ENCODE data around the gene CASK. TPM values are rescaled to one million over a fixed set of nuclear protein-coding genes. Genes with fewer than 3 reads are reported as not detected.

Gene CASK
- total RNA-seq = 10 to 100 TPM; 22.3 to 27.4 TPM

GRCh38 chrX:41923211-41923977 is at the start of gene CASK:
CASK (minus strand) TSS chrX:41923554; CDS start chrX:41922988, 566 bp downstream.
- Histone ChIP-seq H3K36me3 (replicated peaks in 1 of 2; ENCODE audit: insufficient read depth in 1 of 2, low read depth in 2 of 2) (no peaks in the 10 kb centered on the region), H3K27me3 (no peaks in the 10 kb centered on the region), H3K27ac (peak within 1 kb of the TSS; percentile 55 to 88 (median 80)), H3K9me3 (no peaks in the 10 kb centered on the region), H3K4me1 (no peaks in the 10 kb centered on the region), H3K4me3 (peak within 1 kb of the TSS; percentile 2 to 41)
- DNase-seq (peak; percentile 93 to 96 (median 94)), ATAC-seq (peak; percentile 94)
- intact Hi-C loops (cut with DNase I) = no loop called here
- WGBS, 2 donors = 0 to 5% methylated on average over 3 to 4 of the region's 123 CpGs
- TF ChIP-seq POLR2A (IDR thresholded peaks at IDR 0.05) = peak; percentile 56 to 72 (median 66)
- TF ChIP-seq, protein P1, sequence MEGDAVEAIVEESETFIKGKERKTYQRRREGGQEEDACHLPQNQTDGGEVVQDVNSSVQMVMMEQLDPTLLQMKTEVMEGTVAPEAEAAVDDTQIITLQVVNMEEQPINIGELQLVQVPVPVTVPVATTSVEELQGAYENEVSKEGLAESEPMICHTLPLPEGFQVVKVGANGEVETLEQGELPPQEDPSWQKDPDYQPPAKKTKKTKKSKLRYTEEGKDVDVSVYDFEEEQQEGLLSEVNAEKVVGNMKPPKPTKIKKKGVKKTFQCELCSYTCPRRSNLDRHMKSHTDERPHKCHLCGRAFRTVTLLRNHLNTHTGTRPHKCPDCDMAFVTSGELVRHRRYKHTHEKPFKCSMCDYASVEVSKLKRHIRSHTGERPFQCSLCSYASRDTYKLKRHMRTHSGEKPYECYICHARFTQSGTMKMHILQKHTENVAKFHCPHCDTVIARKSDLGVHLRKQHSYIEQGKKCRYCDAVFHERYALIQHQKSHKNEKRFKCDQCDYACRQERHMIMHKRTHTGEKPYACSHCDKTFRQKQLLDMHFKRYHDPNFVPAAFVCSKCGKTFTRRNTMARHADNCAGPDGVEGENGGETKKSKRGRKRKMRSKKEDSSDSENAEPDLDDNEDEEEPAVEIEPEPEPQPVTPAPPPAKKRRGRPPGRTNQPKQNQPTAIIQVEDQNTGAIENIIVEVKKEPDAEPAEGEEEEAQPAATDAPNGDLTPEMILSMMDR (IDR thresholded peaks at IDR 0.05) = peak in 5 of 7 experiments; percentile 3 to 37 (median 15)

DNA sequence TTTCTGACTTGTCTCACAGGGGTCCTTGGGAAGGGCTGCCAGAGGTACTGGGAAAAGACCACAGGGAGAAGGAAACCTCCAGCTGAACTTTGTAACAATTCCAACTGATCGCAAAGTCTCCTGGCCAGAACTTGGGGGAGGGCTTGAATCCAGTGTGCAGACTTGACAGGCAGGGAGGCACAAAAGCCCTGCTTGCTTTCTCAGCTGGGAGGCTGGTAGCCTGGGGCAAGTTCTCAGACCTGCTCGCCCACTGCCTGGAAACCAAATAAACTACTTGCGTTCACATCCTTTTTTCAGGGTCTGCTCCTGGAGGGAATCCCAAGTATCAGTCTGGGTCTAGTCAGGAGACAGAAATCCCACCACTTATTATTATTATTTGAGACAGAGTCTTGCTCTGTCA is 48.0 kb upstream of the CASK start:
- no peaks in the 10 kb centered on the region for H3K9me3 ChIP-seq
- TF ChIP-seq, protein P1 (IDR thresholded peaks at IDR 0.05) = no peak
- no peak for TF ChIP-seq POLR2A (IDR thresholded peaks at IDR 0.05)
- no peak for ATAC-seq
- no peak for DNase-seq
- 90 to 94% methylated on average over 2 to 3 of the region's 3 CpGs for WGBS, 2 donors
- H3K4me3 ChIP-seq = no peak overlapping the region
- no peaks in the 10 kb centered on the region for H3K4me1 ChIP-seq
- H3K36me3 ChIP-seq (replicated peaks in 1 of 2; ENCODE audit: insufficient read depth in 1 of 2, low read depth in 2 of 2) = no peaks in the 10 kb centered on the region
- no peaks in the 10 kb centered on the region for H3K27me3 ChIP-seq
- intact Hi-C loops (cut with DNase I) = no loop called here
- H3K27ac ChIP-seq = no peak overlapping the region

DNA sequence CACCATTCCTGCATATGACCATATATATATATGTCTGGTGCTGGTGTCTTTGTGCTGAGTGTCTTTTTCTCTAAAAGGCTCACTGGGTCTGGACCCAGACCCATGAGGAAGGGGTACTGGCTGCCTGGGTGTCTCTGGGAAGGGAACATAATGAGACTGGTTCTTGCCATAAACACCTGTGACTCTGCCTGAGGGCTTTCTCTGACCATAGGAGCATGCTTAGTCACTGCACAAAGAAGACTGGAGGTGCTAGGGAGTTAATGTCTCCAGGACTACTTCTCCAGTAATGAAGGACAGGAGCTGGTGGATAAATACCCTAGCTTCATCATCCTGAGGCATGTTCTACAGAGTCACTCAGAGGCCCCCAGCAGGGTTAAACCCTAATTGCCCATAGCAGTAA is 47.1 kb upstream of the CASK start:
- ATAC-seq = no peak
- no peaks in the 10 kb centered on the region for H3K27me3 ChIP-seq
- intact Hi-C loops (cut with DNase I) = no loop called here
- H3K9me3 ChIP-seq = no peaks in the 10 kb centered on the region
- no peak for DNase-seq
- TF ChIP-seq, protein P1 (IDR thresholded peaks at IDR 0.05) = no peak
- TF ChIP-seq POLR2A (IDR thresholded peaks at IDR 0.05) = no peak
- H3K36me3 ChIP-seq (replicated peaks in 1 of 2; ENCODE audit: insufficient read depth in 1 of 2, low read depth in 2 of 2) = no peaks in the 10 kb centered on the region
- H3K27ac ChIP-seq = no peak overlapping the region
- no peak overlapping the region for H3K4me3 ChIP-seq
- no peaks in the 10 kb centered on the region for H3K4me1 ChIP-seq

- intact Hi-C loops (cut with DNase I) = no loop called here
- DNase-seq (peak in 1 of 4 donors; percentile 2), ATAC-seq (no peak)
- WGBS, 2 donors = 21 to 29% methylated on average over 3 of the region's 3 CpGs
- Histone ChIP-seq H3K4me1 (peaks cover 9% of the 10 kb centered on the region), H3K27me3 (no peaks in the 10 kb centered on the region), H3K36me3 (replicated peaks in 1 of 2; ENCODE audit: insufficient read depth in 1 of 2, low read depth in 2 of 2) (no peaks in the 10 kb centered on the region), H3K27ac (no peak overlapping the region), H3K9me3 (no peaks in the 10 kb centered on the region), H3K4me3 (no peak overlapping the region)
- TF ChIP-seq, protein P1 (IDR thresholded peaks at IDR 0.05) = no peak
- no peak for TF ChIP-seq POLR2A (IDR thresholded peaks at IDR 0.05)
Observed at GRCh38 chrX:41963348-41963747, 40.0 kb upstream of the CASK start.

DNA sequence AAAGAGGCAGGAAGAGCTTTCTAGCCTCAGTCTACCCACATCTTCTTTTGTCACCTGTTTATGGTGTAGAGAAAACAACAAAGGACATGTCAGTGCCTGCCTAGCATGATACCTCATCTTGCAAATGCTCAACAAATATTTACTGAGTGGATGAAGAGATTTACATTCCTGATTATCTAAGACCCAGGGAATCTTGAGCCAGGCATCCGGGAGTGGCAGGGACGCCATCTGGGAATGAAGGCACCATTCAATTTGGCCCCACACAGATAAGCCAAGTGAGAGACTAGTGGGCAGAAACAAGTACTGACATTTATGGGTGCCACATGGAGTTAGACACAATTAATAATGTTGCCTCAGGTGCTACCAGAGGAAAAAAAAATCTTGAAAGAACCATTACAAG is 36.8 kb upstream of the CASK start:
- 73 to 83% methylated on average over 2 of the region's 2 CpGs for WGBS, 2 donors
- intact Hi-C loops (cut with DNase I) = no loop called here

More for the DNA sequence above, 36.8 kb upstream of the CASK start:
- no peak for DNase-seq
- Histone ChIP-seq H3K27me3 (no peaks in the 10 kb centered on the region), H3K9me3 (no peaks in the 10 kb centered on the region), H3K4me1 (peaks cover 9% of the 10 kb centered on the region), H3K36me3 (replicated peaks in 1 of 2; ENCODE audit: insufficient read depth in 1 of 2, low read depth in 2 of 2) (no peaks in the 10 kb centered on the region), H3K4me3 (no peak overlapping the region), H3K27ac (no peak overlapping the region)
- no peak for ATAC-seq
- TF ChIP-seq, protein P1 (IDR thresholded peaks at IDR 0.05) = no peak
- no peak for TF ChIP-seq POLR2A (IDR thresholded peaks at IDR 0.05)
